ENCODE data around the gene NEU2.

DNA sequence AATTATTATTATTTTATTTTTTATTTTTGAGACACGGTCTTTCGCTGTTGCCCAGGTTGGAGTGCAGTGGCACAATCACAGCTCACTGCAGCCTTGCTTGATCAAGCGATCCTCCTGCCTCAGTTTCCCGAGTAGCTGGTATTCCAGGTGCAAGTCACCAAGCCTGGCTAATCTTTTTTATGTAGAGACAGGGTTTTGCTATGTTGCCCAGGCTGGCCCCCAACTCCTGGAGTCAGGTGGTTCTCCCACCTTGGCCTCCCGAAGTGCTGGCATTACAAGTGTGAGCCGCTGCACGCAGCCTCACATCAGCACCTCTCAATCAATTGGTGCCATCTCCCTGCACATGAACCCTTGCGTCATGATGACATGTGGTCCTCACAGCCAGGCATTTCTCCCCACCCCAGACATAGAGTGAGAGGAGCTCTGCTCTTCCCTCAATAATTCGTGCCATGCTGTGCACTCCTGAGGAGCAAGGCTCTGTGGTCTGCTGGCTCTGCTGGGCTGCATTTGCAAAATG is 33.5 kb downstream of the NEU2 start:
- TF ChIP-seq, protein P1, sequence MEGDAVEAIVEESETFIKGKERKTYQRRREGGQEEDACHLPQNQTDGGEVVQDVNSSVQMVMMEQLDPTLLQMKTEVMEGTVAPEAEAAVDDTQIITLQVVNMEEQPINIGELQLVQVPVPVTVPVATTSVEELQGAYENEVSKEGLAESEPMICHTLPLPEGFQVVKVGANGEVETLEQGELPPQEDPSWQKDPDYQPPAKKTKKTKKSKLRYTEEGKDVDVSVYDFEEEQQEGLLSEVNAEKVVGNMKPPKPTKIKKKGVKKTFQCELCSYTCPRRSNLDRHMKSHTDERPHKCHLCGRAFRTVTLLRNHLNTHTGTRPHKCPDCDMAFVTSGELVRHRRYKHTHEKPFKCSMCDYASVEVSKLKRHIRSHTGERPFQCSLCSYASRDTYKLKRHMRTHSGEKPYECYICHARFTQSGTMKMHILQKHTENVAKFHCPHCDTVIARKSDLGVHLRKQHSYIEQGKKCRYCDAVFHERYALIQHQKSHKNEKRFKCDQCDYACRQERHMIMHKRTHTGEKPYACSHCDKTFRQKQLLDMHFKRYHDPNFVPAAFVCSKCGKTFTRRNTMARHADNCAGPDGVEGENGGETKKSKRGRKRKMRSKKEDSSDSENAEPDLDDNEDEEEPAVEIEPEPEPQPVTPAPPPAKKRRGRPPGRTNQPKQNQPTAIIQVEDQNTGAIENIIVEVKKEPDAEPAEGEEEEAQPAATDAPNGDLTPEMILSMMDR (IDR thresholded peaks at IDR 0.05; ENCODE audit: low read length), result no peak
- TF ChIP-seq EZH2phosphoT487 (IDR thresholded peaks at IDR 0.05; ENCODE audit: low read length), result no peak
